GM10248 (cell line): ENCODE measurements around the gene RFX8.

ENCODE experiments used
- CTCF ChIA-PET: fragments of 300-600 bp; sonication (Branson Sonifier 250); formaldehyde crosslinking; extraction: SDS; loops from one replicate; lab custom pipeline; 2021; ENCODE audit warnings: antibody characterized with exemption; lab: Yijun Ruan, JAX
- POLR2A ChIA-PET: fragments of 350-650 bp; sonication (Branson Sonifier 250); formaldehyde crosslinking; extraction: SDS; loops from one replicate; lab custom pipeline; 2020; ENCODE audit warnings: antibody characterized with exemption; lab: Yijun Ruan, JAX
- DNase-seq: peaks from one replicate; pipeline ENCODE4 v3.0.0; 2012; ENCODE audit errors: extremely low spot score
- CTCF ChIP-seq: IDR thresholded peaks from 2 replicates; pipeline ENCODE4 v1.5.1; 2012; ENCODE audit warnings: mild to moderate bottlenecking, low read depth; ENCODE audit errors: extremely low read depth, missing control alignments, control extremely low read depth

The RFX8 gene

GRCh38 chr2:101387151-101387834 is 87.6 kb downstream of the RFX8 start, which contains the start of gene CREG2:
TSS of gene CREG2 (minus strand) at chr2:101387503. CDS start at chr2:101387457, 46 bp downstream.
- POLR2A ChIA-PET: no interaction called here
- CTCF ChIA-PET: interaction anchor here (1.0 to 2.1 kb wide), 3 partner anchors 11 to 443 kb away, joined by 3 to 6 read pairs (median 4); no protein-coding TSS in a partner anchor
- DNase-seq: peak; percentile 34
- TF ChIP-seq CTCF: no peak

- CTCF ChIA-PET: interaction anchor here (1.0 to 2.1 kb wide), 2 partner anchors 11 to 44 kb away, joined by 3 to 6 read pairs; no protein-coding TSS in a partner anchor
- no peak for DNase-seq
- POLR2A ChIA-PET: no interaction called here
- no peak for TF ChIP-seq CTCF
These were observed 88.2 kb downstream of the RFX8 start for GRCh38 chr2:101386599-101387150.

GRCh38 chr2:101383016-101383541 is 91.8 kb downstream of the RFX8 start:
- DNase-seq: no peak
- POLR2A ChIA-PET: no interaction called here
- CTCF ChIA-PET: no interaction called here
- no peak for TF ChIP-seq CTCF

- no peak for TF ChIP-seq CTCF
- ChIA-PET CTCF (interaction anchor here (1.4 kb wide), 1 partner anchor 21 kb away, joined by 4 read pairs; no protein-coding TSS in a partner anchor), POLR2A (no interaction called here)
- DNase-seq: no peak
These were observed 92.5 kb downstream of the RFX8 start for GRCh38 chr2:101382442-101382841.

GRCh38 chr2:101380376-101380775 is 94.5 kb downstream of the RFX8 start:
- TF ChIP-seq CTCF: no peak
- ChIA-PET POLR2A (no interaction called here), CTCF (no interaction called here)
- DNase-seq: no peak

GRCh38 chr2:101379091-101379490 is 95.8 kb downstream of the RFX8 start:
- TF ChIP-seq CTCF: no peak
- CTCF ChIA-PET: no interaction called here
- POLR2A ChIA-PET: no interaction called here
- no peak for DNase-seq
